DLD1 (cell line): Measurements from ENCODE around the gene RSU1.

Source experiments
- in situ Hi-C: cut with HindIII; loops from 2 replicates; pipeline ENCODE4 v1.10.0; 2017; ENCODE audit warnings: low sequenced_read_pairs

Gene RSU1

DNA sequence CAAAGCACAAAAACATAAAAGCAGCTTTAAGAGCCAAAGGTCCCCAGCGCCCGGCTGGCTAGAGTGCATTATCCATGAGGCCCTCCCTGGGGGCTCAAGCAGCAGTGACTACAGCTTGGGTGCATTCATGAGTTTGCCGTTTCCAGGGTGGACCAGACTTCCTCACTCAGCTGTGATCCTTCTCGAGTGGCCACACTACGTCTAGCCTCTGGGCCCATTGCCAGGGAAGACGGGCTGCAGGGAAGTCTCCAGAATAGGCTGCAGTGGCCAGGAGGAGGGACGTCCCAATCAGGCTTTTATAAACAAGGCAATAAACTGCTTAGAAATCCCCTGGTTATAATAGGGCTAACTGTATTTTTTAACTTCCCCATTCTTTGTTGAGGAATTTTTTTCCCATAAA lies 206.2 kb downstream of the RSU1 start:
- in situ Hi-C loops, result no loop called here

DNA sequence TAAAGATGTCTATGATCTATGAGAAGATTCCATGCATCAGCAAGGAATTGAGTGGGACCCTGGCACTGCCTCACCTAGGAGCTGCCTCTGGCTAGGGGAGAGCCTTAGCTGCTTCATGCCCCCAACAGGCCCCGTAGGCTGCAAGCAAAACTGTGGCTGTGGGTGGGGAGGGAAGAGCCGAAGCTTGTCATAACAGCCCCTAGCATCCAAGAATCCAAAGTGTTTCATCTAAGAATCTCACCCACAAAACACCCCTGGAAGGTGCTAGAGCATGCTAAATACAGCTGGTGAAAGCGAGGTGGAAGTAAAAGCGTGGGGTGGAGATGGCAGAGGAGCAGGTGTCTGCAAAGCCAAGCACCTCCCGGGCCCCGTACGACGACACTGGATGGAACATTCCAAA lies 208.0 kb downstream of the RSU1 start:
- in situ Hi-C loops, result no loop called here

GRCh38 chr10:16606923-16607322 lies 210.3 kb downstream of the RSU1 start:
- in situ Hi-C loops, result no loop called here

DNA sequence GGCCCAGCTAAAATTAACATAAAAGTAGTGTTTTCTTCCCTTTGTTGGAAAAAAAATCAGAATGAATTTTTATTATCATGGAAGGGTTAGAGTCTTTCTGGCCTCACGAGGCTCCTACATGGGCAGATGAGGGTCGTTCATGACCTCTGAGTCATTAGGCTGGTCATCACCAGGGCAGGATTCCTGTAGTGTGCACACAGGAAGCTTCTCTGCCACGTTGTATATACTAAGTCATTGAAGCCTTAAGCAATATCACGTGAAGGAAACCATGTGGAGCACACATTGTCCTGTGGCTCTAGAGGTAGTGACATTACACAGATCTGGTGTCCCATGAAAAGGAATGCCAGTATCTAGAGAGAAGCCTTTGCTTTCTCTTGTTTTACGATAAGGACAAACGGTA lies 210.8 kb downstream of the RSU1 start:
- in situ Hi-C loops, result no loop called here

GRCh38 chr10:16603308-16603707 lies 213.9 kb downstream of the RSU1 start:
- in situ Hi-C loops, result no loop called here

DNA sequence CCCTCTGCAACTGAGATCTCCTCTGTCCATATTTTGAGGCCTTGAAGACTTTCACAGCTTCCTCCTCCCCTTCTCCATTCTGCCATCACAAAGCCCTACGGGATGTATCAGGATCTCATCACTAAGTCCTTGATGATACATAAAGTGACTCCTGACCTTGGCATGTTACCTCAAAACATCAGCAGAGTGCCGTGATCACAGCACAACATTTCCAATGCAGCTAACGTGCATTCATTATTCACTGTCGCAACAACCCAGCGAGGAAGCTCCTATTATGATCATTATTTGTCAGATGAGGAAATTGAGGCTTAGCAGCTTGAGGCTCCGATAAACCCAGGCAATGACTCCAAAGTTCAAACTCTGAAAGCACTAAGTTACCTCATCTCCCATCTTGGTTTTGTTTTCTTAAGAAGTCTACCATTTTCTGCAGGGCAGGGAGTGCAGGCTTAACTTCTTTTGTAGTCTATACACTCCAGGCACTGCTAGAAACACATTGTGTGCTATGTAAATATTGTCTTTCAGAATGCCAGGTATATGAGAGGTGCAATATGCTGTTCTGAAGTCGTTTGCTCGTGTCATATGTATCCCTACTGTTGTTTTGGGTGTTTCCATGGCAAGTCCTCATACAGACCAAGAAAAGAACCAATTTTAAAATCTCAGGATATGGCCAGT lies 215.0 kb downstream of the RSU1 start:
- in situ Hi-C loops, result no loop called here

- in situ Hi-C loops, result no loop called here
Measured at GRCh38 chr10:16599662-16600061, 217.6 kb downstream of the RSU1 start.

GRCh38 chr10:16597656-16598055 lies 219.6 kb downstream of the RSU1 start:
- in situ Hi-C loops, result no loop called here

DNA sequence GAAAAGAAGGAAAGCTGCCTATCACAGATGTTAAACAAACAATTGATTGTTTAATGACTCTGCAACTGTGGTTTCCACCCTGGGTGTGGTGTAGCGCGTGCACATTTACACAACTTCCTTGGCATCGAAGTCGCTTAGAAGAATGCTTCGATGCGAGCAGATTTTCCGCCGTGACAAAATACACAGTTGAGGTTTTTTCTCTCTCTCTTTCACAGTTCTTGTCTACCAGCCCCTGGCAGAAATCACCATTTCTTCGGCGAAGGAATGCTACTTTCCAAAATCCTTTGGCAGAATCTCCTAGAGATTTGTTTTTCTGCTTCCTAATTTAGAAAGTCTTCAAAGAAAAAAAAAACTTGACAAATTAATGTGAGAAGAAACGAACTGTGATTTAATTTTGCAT lies 224.8 kb downstream of the RSU1 start:
- in situ Hi-C loops, result no loop called here

- in situ Hi-C loops, result no loop called here
Measured at GRCh38 chr10:16586358-16587138, 230.7 kb downstream of the RSU1 start.

GRCh38 chr10:16585103-16585502 lies 232.1 kb downstream of the RSU1 start:
- in situ Hi-C loops, result no loop called here

GRCh38 chr10:16583382-16583781 lies 233.8 kb downstream of the RSU1 start:
- in situ Hi-C loops, result no loop called here

DNA sequence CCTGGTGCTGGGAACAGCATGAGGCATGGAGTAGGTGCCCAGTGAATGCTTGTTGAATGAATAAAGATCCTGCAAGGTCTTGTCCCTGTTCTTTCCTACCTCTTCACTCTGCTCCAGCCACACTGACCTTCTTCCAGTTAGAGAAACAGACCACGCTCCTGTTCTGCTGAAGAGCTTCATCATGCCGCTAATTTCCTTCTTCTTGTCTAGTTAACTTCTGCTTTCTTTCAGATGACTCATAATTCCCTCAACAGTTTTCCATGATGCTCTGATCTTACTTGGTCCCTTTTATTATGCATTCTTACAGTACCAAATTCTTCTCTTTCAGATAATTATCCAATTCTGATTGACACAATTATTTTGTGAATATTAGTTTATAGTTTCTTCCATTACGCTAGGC lies 236.0 kb downstream of the RSU1 start:
- in situ Hi-C loops, result no loop called here

DNA sequence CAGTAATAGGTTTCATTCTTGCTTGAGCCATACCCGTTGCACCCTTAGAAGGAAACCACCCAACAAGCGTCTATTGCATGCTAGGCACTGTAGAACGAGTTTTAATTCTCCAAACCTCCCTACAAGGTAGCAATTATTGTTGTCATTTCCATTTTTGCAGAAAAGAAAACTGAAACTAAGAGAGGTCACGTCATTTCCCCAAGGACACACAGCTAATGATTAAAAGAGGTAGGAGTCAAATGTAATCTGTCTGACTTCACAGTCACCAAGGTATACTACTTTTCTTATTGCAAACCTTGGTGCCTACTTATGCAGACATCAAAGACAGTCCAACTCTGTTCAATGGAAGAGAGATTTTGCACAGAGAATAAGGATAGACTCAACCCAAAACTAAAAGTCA lies 246.5 kb downstream of the RSU1 start:
- in situ Hi-C loops, result no loop called here

DNA sequence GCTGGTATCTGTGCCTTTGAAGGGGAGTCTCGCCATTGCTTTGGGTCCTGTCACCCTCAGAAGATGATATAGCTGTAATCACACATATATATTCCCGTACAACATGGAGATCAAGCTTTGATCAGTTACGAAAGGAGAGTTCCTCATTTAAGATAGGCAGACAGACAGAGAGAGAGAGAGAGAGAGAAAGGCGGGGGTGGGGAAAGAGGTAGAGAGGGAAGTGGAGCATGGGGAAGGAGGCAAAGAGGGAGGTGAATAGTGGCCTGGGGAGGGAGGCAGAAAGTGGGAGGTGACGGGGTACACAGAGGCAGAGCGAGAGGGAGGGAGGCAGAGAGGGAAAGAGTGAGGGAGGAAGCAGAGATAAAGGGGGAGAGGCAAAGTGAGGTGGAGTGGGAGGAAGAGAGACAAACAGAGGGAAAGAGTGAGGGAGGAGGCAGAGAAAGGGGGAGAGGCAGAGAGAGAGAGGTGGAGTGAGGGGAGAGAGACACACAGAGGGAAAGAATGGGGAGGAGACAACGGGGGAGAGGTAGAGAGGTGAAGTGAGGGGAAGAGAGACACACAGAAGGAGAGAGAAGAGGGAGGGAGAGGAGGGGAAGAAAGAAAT lies 250.9 kb downstream of the RSU1 start:
- in situ Hi-C loops, result no loop called here

- in situ Hi-C loops, result no loop called here
Measured at GRCh38 chr10:16565604-16566003, 251.6 kb downstream of the RSU1 start.

GRCh38 chr10:16562891-16563290 lies 254.3 kb downstream of the RSU1 start:
- in situ Hi-C loops, result no loop called here

DNA sequence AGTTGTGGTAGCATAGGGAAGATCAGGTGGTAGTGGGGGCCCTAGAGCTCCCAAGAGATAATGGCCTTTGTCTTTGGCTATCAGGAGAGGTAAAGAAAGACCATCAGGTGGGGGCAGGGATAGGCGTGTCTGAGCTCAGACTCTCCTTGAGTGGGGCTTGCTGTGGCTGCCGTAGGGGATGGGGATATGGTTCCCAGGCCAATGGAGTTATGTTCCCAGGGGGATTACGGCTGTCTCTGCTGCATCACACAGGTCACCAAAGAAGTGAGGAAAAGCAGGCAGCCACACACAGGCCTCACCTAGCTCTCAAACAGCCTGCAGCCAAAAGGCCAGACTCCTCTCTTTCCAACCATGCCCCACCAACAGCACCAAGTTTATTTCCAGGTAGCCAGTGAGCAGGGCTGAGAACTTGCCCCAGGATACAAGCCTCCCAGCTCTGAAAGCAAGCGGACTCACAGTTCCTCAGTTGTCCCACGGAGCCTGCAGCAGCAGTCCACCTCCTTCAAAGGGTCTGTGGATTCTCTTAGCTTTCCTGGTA lies 257.9 kb downstream of the RSU1 start:
- in situ Hi-C loops, result no loop called here

DNA sequence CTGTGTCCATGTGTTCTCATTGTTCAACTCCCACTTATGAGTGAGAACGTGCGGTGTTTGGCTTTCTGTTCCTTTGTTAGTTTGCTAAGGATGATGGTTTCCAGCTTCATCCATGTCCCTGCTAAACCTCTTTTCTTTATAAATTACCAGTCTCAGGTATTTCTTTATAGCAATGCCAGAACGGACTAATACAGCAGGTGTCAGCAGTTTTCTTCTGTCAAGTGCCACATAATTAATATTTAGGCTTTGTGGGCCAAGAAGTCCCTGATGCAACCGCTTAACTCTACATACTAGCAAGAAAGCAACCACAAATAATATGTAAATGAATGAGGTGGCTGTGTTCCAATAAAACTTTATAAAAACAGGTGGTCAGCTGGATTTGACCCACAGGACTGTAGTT lies 269.3 kb downstream of the RSU1 start:
- in situ Hi-C loops, result no loop called here

GRCh38 chr10:16545116-16545736 lies 272.0 kb downstream of the RSU1 start:
- in situ Hi-C loops, result no loop called here

GRCh38 chr10:16544591-16544990 lies 272.6 kb downstream of the RSU1 start:
- in situ Hi-C loops, result no loop called here
